K562 (cell line): ENCODE measurements around the gene PAQR7. TPM values are rescaled to one million over a fixed set of nuclear protein-coding genes. Genes with fewer than 3 reads are reported as not detected.

Source experiments
- BHLHE40 ChIP-seq: IDR thresholded peaks from 2 replicates; pipeline ENCODE4 v1.6.1; 2011; ENCODE audit warnings: low read length, improper control_type of control experiment
- BMI1 ChIP-seq: fragments of 150-350 bp; IDR thresholded peaks from 2 replicates; pipeline ENCODE4 v1.6.1; 2014; ENCODE audit warnings: low read length
- CBFB ChIP-seq: sonication (generic); formaldehyde crosslinking; IDR thresholded peaks from 2 replicates; pipeline ENCODE4 v1.4.0; 2020; ENCODE audit warnings: mild to moderate bottlenecking, missing genetic modification reagents
- CBX5 ChIP-seq: IDR thresholded peaks from 2 replicates; pipeline ENCODE4 v1.6.1; 2014; ENCODE audit warnings: low read depth, borderline replicate concordance
- ESRRB ChIP-seq: fragments of 250-450 bp; sonication (Bioruptor Pico); IDR thresholded peaks from 2 replicates; pipeline ENCODE4 v1.5.0; 2020; ENCODE audit warnings: mild to moderate bottlenecking, moderate library complexity, borderline replicate concordance
- PHF20 ChIP-seq: fragments of 450-650 bp; IDR thresholded peaks from 2 replicates; pipeline ENCODE4 v1.6.1; 2018; ENCODE audit not compliant: partially characterized antibody
- POLR2H ChIP-seq: IDR thresholded peaks from 2 replicates; pipeline ENCODE4 v1.6.1; 2016; ENCODE audit warnings: missing genetic modification characterization, low read depth, mild to moderate bottlenecking, control low read depth, missing compliant biosample characterization, moderate library complexity
- SMARCA4 ChIP-seq: fragments of 450-650 bp; IDR thresholded peaks from 2 replicates; pipeline ENCODE4 v1.6.1; 2016
- TAF1 ChIP-seq: IDR thresholded peaks from 2 replicates; pipeline ENCODE4 v1.6.1; 2011; ENCODE audit warnings: mild to moderate bottlenecking, low read length, moderate library complexity; ENCODE audit not compliant: insufficient read depth, control insufficient read depth, severe bottlenecking; ENCODE audit errors: extremely low read depth
- TCF3 ChIP-seq: sonication (generic); formaldehyde crosslinking; IDR thresholded peaks from 2 replicates; pipeline ENCODE4 v1.4.0; 2020; ENCODE audit warnings: mild to moderate bottlenecking, missing genetic modification reagents
- XRCC4 ChIP-seq: IDR thresholded peaks from one replicate; pipeline ENCODE4 v1.6.1; 2011; ENCODE audit not compliant: insufficient read depth, insufficient read length; ENCODE audit errors: extremely low read depth
- ZNF165 ChIP-seq: fragments of 250-450 bp; sonication (Bioruptor Pico); IDR thresholded peaks from 2 replicates; pipeline ENCODE4 v1.4.0; 2020; ENCODE audit warnings: borderline replicate concordance
- ZNF561 ChIP-seq: fragments of 450-650 bp; formaldehyde crosslinking; conservative IDR thresholded peaks from 2 replicates; pipeline ENCODE4 v1.4.0; 2020; ENCODE audit warnings: mild to moderate bottlenecking, moderate library complexity
- ZNF785 ChIP-seq: fragments of 250-450 bp; sonication (Bioruptor Pico); IDR thresholded peaks from 2 replicates; pipeline ENCODE4 v1.4.0; 2020; ENCODE audit warnings: mild to moderate bottlenecking
- polyA plus RNA-seq, 8 experiments: library from polyadenylated mRNA; depleted of rRNA in 4 of 8; stranded (reverse) in 5 of 8; unstranded in 3 of 8; fragments of >200 nt; fragmentation: Nextera tagmentation in 2 of 8; fragmentation: Illumina TruSeq in 1 of 8; extraction: Ambion mirVana in 2 of 8; extraction: Trizol in 1 of 8; gene quantifications; 2 replicates each; pipeline versions ENCODE4 v1.2.1 to v1.2.3, GENCODE V29; 2011 to 2014; ENCODE audit warnings: inconsistent platforms in 1 of 8, missing spikeins in 1 of 8
- total RNA-seq, 7 experiments: library from RNA; depleted of rRNA in 6 of 7; stranded (reverse); fragments of >200 nt in 6 of 7; fragmentation: Illumina TruSeq in 2 of 7; extraction: Trizol in 2 of 7; gene quantifications; 2 replicates each; pipeline versions ENCODE4 v1.2.1 to v1.2.3, GENCODE V29; 2011 to 2021; ENCODE audit warnings: low replicate concordance in 1 of 7
- TF ChIP-seq, protein P1 (sequence below): fragments of 200-600 bp; sonication (generic); IDR thresholded peaks from one replicate; pipeline ENCODE4 v1.6.1; 2012; ENCODE audit warnings: mild to moderate bottlenecking, low read depth, low read length, inconsistent platforms
- TF ChIP-seq, protein P2 (sequence below): fragments of 450-650 bp; IDR thresholded peaks from one replicate; pipeline ENCODE4 v1.6.1; 2018; ENCODE audit warnings: mild to moderate bottlenecking, moderate library complexity; ENCODE audit not compliant: partially characterized antibody

The PAQR7 gene
- total and polyA plus RNA-seq, 9 of the 15 experiments (the other 6 are each of a cell fraction or from before 2014, with no cell fraction given): 1.1 to 5.2 (median 2.6) TPM

DNA sequence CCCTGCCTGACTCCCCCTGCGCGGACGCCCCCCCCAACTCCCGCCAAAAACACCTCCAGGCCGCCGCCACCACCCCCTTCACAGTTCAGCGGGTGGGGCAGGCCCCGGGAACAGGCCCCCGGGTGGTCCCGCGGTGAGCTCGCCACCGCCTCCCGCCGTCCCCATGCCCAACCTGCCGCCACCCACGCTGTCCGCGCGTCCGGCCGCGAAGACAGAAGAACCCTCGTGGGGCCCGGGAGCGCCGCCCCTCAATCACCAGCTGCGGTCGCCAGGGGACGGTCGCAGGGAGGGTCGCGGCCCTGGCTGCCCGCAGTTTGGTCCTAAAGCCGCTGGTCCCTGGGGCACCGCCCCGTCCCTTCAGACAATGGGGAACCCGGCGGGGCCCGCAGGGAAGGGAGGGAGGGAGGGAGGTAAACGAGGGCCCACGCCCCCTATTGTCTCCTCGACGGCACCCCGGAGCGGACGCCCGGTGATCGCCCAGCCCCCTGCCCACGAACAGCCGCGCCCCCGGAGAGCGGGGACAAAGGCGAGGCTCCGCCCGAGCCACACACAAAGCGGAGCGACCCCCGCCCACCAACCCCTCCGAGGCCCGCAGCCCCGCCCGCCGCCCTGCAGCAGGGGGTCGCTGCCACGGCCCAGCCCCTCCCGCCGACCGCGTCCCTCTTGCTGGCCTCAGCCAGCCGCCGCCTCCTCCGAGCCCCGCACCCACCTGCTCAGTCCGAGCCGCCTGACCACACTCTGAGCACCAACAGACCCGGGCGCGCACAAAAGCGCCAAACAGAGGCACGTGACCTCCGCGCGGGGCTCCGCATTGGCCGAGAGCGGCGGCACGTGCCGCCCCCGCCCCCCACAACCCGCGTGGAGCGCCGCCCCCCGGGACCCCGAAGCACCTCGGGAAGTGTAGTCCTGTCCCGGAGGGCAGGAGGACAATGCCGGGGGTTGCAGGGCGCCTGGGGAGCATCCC, 30.5 kb upstream of the PAQR7 start, which contains the start of gene STMN1 (continued):
- TF ChIP-seq, protein P1, sequence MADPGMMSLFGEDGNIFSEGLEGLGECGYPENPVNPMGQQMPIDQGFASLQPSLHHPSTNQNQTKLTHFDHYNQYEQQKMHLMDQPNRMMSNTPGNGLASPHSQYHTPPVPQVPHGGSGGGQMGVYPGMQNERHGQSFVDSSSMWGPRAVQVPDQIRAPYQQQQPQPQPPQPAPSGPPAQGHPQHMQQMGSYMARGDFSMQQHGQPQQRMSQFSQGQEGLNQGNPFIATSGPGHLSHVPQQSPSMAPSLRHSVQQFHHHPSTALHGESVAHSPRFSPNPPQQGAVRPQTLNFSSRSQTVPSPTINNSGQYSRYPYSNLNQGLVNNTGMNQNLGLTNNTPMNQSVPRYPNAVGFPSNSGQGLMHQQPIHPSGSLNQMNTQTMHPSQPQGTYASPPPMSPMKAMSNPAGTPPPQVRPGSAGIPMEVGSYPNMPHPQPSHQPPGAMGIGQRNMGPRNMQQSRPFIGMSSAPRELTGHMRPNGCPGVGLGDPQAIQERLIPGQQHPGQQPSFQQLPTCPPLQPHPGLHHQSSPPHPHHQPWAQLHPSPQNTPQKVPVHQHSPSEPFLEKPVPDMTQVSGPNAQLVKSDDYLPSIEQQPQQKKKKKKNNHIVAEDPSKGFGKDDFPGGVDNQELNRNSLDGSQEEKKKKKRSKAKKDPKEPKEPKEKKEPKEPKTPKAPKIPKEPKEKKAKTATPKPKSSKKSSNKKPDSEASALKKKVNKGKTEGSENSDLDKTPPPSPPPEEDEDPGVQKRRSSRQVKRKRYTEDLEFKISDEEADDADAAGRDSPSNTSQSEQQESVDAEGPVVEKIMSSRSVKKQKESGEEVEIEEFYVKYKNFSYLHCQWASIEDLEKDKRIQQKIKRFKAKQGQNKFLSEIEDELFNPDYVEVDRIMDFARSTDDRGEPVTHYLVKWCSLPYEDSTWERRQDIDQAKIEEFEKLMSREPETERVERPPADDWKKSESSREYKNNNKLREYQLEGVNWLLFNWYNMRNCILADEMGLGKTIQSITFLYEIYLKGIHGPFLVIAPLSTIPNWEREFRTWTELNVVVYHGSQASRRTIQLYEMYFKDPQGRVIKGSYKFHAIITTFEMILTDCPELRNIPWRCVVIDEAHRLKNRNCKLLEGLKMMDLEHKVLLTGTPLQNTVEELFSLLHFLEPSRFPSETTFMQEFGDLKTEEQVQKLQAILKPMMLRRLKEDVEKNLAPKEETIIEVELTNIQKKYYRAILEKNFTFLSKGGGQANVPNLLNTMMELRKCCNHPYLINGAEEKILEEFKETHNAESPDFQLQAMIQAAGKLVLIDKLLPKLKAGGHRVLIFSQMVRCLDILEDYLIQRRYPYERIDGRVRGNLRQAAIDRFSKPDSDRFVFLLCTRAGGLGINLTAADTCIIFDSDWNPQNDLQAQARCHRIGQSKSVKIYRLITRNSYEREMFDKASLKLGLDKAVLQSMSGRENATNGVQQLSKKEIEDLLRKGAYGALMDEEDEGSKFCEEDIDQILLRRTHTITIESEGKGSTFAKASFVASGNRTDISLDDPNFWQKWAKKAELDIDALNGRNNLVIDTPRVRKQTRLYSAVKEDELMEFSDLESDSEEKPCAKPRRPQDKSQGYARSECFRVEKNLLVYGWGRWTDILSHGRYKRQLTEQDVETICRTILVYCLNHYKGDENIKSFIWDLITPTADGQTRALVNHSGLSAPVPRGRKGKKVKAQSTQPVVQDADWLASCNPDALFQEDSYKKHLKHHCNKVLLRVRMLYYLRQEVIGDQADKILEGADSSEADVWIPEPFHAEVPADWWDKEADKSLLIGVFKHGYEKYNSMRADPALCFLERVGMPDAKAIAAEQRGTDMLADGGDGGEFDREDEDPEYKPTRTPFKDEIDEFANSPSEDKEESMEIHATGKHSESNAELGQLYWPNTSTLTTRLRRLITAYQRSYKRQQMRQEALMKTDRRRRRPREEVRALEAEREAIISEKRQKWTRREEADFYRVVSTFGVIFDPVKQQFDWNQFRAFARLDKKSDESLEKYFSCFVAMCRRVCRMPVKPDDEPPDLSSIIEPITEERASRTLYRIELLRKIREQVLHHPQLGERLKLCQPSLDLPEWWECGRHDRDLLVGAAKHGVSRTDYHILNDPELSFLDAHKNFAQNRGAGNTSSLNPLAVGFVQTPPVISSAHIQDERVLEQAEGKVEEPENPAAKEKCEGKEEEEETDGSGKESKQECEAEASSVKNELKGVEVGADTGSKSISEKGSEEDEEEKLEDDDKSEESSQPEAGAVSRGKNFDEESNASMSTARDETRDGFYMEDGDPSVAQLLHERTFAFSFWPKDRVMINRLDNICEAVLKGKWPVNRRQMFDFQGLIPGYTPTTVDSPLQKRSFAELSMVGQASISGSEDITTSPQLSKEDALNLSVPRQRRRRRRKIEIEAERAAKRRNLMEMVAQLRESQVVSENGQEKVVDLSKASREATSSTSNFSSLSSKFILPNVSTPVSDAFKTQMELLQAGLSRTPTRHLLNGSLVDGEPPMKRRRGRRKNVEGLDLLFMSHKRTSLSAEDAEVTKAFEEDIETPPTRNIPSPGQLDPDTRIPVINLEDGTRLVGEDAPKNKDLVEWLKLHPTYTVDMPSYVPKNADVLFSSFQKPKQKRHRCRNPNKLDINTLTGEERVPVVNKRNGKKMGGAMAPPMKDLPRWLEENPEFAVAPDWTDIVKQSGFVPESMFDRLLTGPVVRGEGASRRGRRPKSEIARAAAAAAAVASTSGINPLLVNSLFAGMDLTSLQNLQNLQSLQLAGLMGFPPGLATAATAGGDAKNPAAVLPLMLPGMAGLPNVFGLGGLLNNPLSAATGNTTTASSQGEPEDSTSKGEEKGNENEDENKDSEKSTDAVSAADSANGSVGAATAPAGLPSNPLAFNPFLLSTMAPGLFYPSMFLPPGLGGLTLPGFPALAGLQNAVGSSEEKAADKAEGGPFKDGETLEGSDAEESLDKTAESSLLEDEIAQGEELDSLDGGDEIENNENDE: no peak
- TF ChIP-seq ZNF165 (CRISPR knock-in tag): no peak
- TF ChIP-seq CBFB (CRISPR knock-in tag): no peak
- no peak for TF ChIP-seq ZNF785 (CRISPR knock-in tag)
- TF ChIP-seq TAF1: peak; percentile 97
- TF ChIP-seq SMARCA4: no peak
- TF ChIP-seq POLR2H (tag): peak; percentile 93
- TF ChIP-seq XRCC4: no peak
- peak; percentile 100 for TF ChIP-seq BHLHE40
- no peak for TF ChIP-seq ZNF561 (CRISPR knock-in tag)
- TF ChIP-seq CBX5: no peak
- TF ChIP-seq TCF3 (CRISPR knock-in tag): 0 out of 2 replicates have a peak, but pooled peaks have one; percentile 8
- no peak for TF ChIP-seq ESRRB (CRISPR knock-in tag)
- TF ChIP-seq PHF20: peak; percentile 28
- TF ChIP-seq, protein P2, sequence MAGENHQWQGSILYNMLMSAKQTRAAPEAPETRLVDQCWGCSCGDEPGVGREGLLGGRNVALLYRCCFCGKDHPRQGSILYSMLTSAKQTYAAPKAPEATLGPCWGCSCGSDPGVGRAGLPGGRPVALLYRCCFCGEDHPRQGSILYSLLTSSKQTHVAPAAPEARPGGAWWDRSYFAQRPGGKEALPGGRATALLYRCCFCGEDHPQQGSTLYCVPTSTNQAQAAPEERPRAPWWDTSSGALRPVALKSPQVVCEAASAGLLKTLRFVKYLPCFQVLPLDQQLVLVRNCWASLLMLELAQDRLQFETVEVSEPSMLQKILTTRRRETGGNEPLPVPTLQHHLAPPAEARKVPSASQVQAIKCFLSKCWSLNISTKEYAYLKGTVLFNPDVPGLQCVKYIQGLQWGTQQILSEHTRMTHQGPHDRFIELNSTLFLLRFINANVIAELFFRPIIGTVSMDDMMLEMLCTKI: no peak
- no peak for TF ChIP-seq BMI1
